Gastroesophageal sphincter (tissue), 3 donors: Measurements from ENCODE around the gene METTL25B.

Experiments
- CTCF ChIP-seq, 4 experiments: fragments of 200-600 bp in 2 of 4; fragments of 450-650 bp in 2 of 4; sonication (generic) in 1 of 4; IDR thresholded peaks; one replicate each; pipeline ENCODE4 v1.5.1; 2017 to 2019; ENCODE audit warnings: antibody characterized with exemption in 4 of 4, mild to moderate bottlenecking in 2 of 4, moderate library complexity in 2 of 4
- EP300 ChIP-seq: sonication (generic); formaldehyde crosslinking; IDR thresholded peaks from one replicate; pipeline ENCODE4 v1.6.1; 2017; ENCODE audit warnings: antibody characterized with exemption, mild to moderate bottlenecking
- POLR2A ChIP-seq, 2 donors: fragments of 450-650 bp; IDR thresholded peaks; one replicate each; pipeline ENCODE4 v1.6.1; 2017; ENCODE audit warnings: antibody characterized with exemption in 2 of 2, mild to moderate bottlenecking in 2 of 2, moderate library complexity in 1 of 2
- POLR2AphosphoS5 ChIP-seq: sonication (generic); formaldehyde crosslinking; IDR thresholded peaks from one replicate; pipeline ENCODE4 v1.6.1; 2017; ENCODE audit warnings: antibody characterized with exemption

GRCh38 chr1:156684227-156684782, 44.0 kb upstream of the METTL25B start:
- TF ChIP-seq CTCF (IDR thresholded peaks at IDR 0.05) (no peak), POLR2A (IDR thresholded peaks at IDR 0.05) (no peak), POLR2AphosphoS5 (no peak), EP300 (no peak)
